GM19455 (cell line): ENCODE data around the gene BTN2A1.
"Not testable (repeated sequence)": the region's sequence is repeated elsewhere in the genome, so short reads cannot be mapped to it uniquely, and the experiment has no call there.

Experiments
- ATAC-seq: cut with Tn5 transposase; IDR thresholded peaks from one replicate; pipeline ENCODE4 v1.9.1; 2021; ENCODE audit not compliant: unreplicated experiment

Gene BTN2A1

GRCh38 chr6:26457806-26458688 lies at the start of gene BTN2A1:
Gene BTN2A1 (plus strand): TSS chr6:26457955. CDS start chr6:26458637, 682 bp downstream.
- peak; percentile 92 for ATAC-seq

GRCh38 chr6:26408828-26409730 lies 48.7 kb upstream of the BTN2A1 start:
- ATAC-seq = no peak

- no peak for ATAC-seq
Measured at GRCh38 chr6:26411751-26412150, 46.0 kb upstream of the BTN2A1 start.

GRCh38 chr6:26412228-26412627 lies 45.5 kb upstream of the BTN2A1 start:
- no peak for ATAC-seq

- no peak for ATAC-seq
Measured at GRCh38 chr6:26412954-26413353, 44.8 kb upstream of the BTN2A1 start.

- no peak for ATAC-seq
Measured at GRCh38 chr6:26414281-26414680, 43.5 kb upstream of the BTN2A1 start.

GRCh38 chr6:26415036-26415614 lies 42.6 kb upstream of the BTN2A1 start:
- ATAC-seq = no peak

- ATAC-seq = no peak
Measured at GRCh38 chr6:26415791-26416190, 42.0 kb upstream of the BTN2A1 start.

GRCh38 chr6:26416288-26416687 lies 41.5 kb upstream of the BTN2A1 start:
- no peak for ATAC-seq

- ATAC-seq = not testable (repeated sequence)
Measured at GRCh38 chr6:26418077-26418476, 39.7 kb upstream of the BTN2A1 start.

- ATAC-seq = not testable (repeated sequence)
Measured at GRCh38 chr6:26418795-26419194, 39.0 kb upstream of the BTN2A1 start.

- ATAC-seq = no peak
Measured at GRCh38 chr6:26420688-26421171, 37.0 kb upstream of the BTN2A1 start.

- peak; percentile 93 for ATAC-seq
Measured at GRCh38 chr6:26421259-26422144, 36.3 kb upstream of the BTN2A1 start.

GRCh38 chr6:26422329-26422728 lies 35.4 kb upstream of the BTN2A1 start:
- no peak for ATAC-seq

- ATAC-seq = no peak
Measured at GRCh38 chr6:26426691-26427450, 30.9 kb upstream of the BTN2A1 start.

- no peak for ATAC-seq
Measured at GRCh38 chr6:26427451-26427809, 30.3 kb upstream of the BTN2A1 start.

GRCh38 chr6:26428206-26428605 lies 29.5 kb upstream of the BTN2A1 start:
- ATAC-seq = no peak

GRCh38 chr6:26430787-26431186 lies 27.0 kb upstream of the BTN2A1 start:
- no peak for ATAC-seq
